HepG2 (cell line): ENCODE results near the gene TBL3. TPM values are rescaled to one million over a fixed set of nuclear protein-coding genes. Genes with fewer than 3 reads are reported as not detected.

Experiments
- CHD4 ChIP-seq: fragments of 200-600 bp; sonication (generic); IDR thresholded peaks from 2 replicates; pipeline ENCODE4 v1.7.0; 2017; ENCODE audit warnings: mild to moderate bottlenecking, low read length, borderline replicate concordance
- HCFC1 ChIP-seq: fragments of 150-350 bp; IDR thresholded peaks from 2 replicates; pipeline ENCODE4 v1.6.1; 2014; ENCODE audit warnings: low read depth, low read length
- KMT2A ChIP-seq: sonication (generic); formaldehyde crosslinking; IDR thresholded peaks from 2 replicates; pipeline ENCODE4 v1.4.0; 2020; ENCODE audit warnings: missing genetic modification reagents
- MED13 ChIP-seq: sonication (generic); formaldehyde crosslinking; IDR thresholded peaks from 2 replicates; pipeline ENCODE4 v1.5.0; 2020; ENCODE audit warnings: missing genetic modification reagents
- NFKB2 ChIP-seq: sonication (generic); formaldehyde crosslinking; IDR thresholded peaks from 2 replicates; pipeline ENCODE4 v1.4.0; 2020; ENCODE audit warnings: missing genetic modification reagents, borderline replicate concordance
- NR0B2 ChIP-seq: sonication (generic); formaldehyde crosslinking; IDR thresholded peaks from 2 replicates; pipeline ENCODE4 v1.4.0; 2020; ENCODE audit warnings: mild to moderate bottlenecking, missing genetic modification reagents
- NR2F6 ChIP-seq, 2 experiments: IDR thresholded peaks; 2 replicates each; pipeline ENCODE4 v1.6.1; 2016; ENCODE audit warnings: antibody characterized with exemption in 1 of 2, mild to moderate bottlenecking in 1 of 2
- SP5 ChIP-seq: IDR thresholded peaks from 2 replicates; pipeline ENCODE4 v1.6.1; 2016; ENCODE audit warnings: low read depth, borderline replicate concordance
- TBX2 ChIP-seq: sonication (generic); formaldehyde crosslinking; IDR thresholded peaks from 2 replicates; pipeline ENCODE4 v1.5.0; 2020; ENCODE audit warnings: missing genetic modification reagents, mild to moderate bottlenecking, borderline replicate concordance
- U2AF2 ChIP-seq: fragments of 200-400 bp; formaldehyde crosslinking; IDR thresholded peaks from 2 replicates; pipeline ENCODE4 v1.6.1; 2017; ENCODE audit warnings: low read depth, mild to moderate bottlenecking, low read length
- ZHX1 ChIP-seq: sonication (generic); formaldehyde crosslinking; IDR thresholded peaks from 2 replicates; pipeline ENCODE4 v1.8.1; 2022; ENCODE audit warnings: low read depth, mild to moderate bottlenecking, missing genetic modification reagents
- ZMYM4 ChIP-seq: sonication (generic); formaldehyde crosslinking; IDR thresholded peaks from 2 replicates; pipeline ENCODE4 v1.8.1; 2023; ENCODE audit warnings: mild to moderate bottlenecking, missing genetic modification reagents
- ZNF275 ChIP-seq: sonication (generic); formaldehyde crosslinking; IDR thresholded peaks from 2 replicates; pipeline ENCODE4 v1.8.0; 2022; ENCODE audit warnings: missing genetic modification reagents, mild to moderate bottlenecking, inconsistent platforms, borderline replicate concordance
- ZNF589 ChIP-seq: sonication (generic); formaldehyde crosslinking; conservative IDR thresholded peaks from 2 replicates; pipeline ENCODE4 v1.8.0; 2022; ENCODE audit warnings: mild to moderate bottlenecking, moderate library complexity, missing genetic modification reagents
- polyA plus RNA-seq, 8 experiments: library from polyadenylated mRNA; depleted of rRNA in 3 of 8; stranded (reverse) in 7 of 8; unstranded in 1 of 8; fragments of >200 nt; fragmentation: Illumina TruSeq in 4 of 8; extraction: Trizol in 4 of 8; gene quantifications; 2 replicates each; pipeline versions ENCODE4 v1.2.1 to v1.2.3, GENCODE V29; 2011 to 2016; ENCODE audit warnings: low read depth in 4 of 8, missing spikeins in 1 of 8, mixed read lengths in 1 of 8; ENCODE audit not compliant: insufficient read depth in 1 of 8
- total RNA-seq, 5 experiments: library from RNA; depleted of rRNA; stranded (reverse); fragments of >200 nt; fragmentation: Illumina TruSeq; extraction: Trizol; gene quantifications; 2 replicates each; pipeline ENCODE4 v1.2.3, GENCODE V29; 2016; ENCODE audit warnings: low read depth in 1 of 5
- TF ChIP-seq, protein P1 (sequence below): IDR thresholded peaks from 2 replicates; pipeline ENCODE4 v1.6.1; 2018; ENCODE audit warnings: missing genetic modification reagents
- TF ChIP-seq, protein P2 (sequence below): sonication (generic); formaldehyde crosslinking; IDR thresholded peaks from 2 replicates; pipeline ENCODE4 v1.8.1; 2023; ENCODE audit warnings: mild to moderate bottlenecking, missing genetic modification reagents
- TF ChIP-seq, protein P3 (sequence below): sonication (generic); formaldehyde crosslinking; IDR thresholded peaks from 2 replicates; pipeline ENCODE4 v1.9.0; 2021; ENCODE audit warnings: missing genetic modification reagents, borderline replicate concordance
- TF ChIP-seq, protein P4 (sequence below): sonication (generic); IDR thresholded peaks from 2 replicates; pipeline ENCODE4 v1.6.1; 2016; ENCODE audit warnings: low read depth, borderline replicate concordance

Gene TBL3
- total and polyA plus RNA-seq, 2 of the 13 experiments (the other 11 are each of a cell fraction or from before 2014, with no cell fraction given) = 16.8 to 38.0 TPM

- TF ChIP-seq HCFC1 = no peak
- TF ChIP-seq SP5 (CRISPR knock-in tag) = peak; percentile 91
- TF ChIP-seq, protein P1, sequence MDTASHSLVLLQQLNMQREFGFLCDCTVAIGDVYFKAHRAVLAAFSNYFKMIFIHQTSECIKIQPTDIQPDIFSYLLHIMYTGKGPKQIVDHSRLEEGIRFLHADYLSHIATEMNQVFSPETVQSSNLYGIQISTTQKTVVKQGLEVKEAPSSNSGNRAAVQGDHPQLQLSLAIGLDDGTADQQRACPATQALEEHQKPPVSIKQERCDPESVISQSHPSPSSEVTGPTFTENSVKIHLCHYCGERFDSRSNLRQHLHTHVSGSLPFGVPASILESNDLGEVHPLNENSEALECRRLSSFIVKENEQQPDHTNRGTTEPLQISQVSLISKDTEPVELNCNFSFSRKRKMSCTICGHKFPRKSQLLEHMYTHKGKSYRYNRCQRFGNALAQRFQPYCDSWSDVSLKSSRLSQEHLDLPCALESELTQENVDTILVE (CRISPR knock-in tag) = peak; percentile 63; the same call in 1 of the 2 replicates
- no peak for TF ChIP-seq ZNF589
- TF ChIP-seq NR0B2 (CRISPR knock-in tag) = 0 out of 2 replicates have a peak, but pooled peaks have one; percentile 25
- 0 out of 2 replicates have a peak, but pooled peaks have one; percentile 21 for TF ChIP-seq ZHX1
- TF ChIP-seq, protein P2, sequence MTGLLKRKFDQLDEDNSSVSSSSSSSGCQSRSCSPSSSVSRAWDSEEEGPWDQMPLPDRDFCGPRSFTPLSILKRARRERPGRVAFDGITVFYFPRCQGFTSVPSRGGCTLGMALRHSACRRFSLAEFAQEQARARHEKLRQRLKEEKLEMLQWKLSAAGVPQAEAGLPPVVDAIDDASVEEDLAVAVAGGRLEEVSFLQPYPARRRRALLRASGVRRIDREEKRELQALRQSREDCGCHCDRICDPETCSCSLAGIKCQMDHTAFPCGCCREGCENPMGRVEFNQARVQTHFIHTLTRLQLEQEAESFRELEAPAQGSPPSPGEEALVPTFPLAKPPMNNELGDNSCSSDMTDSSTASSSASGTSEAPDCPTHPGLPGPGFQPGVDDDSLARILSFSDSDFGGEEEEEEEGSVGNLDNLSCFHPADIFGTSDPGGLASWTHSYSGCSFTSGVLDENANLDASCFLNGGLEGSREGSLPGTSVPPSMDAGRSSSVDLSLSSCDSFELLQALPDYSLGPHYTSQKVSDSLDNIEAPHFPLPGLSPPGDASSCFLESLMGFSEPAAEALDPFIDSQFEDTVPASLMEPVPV (CRISPR knock-in tag) = no peak
- no peak for TF ChIP-seq CHD4
- TF ChIP-seq KMT2A (CRISPR knock-in tag) = 0 out of 2 replicates have a peak, but pooled peaks have one; percentile 24
- TF ChIP-seq, protein P3, sequence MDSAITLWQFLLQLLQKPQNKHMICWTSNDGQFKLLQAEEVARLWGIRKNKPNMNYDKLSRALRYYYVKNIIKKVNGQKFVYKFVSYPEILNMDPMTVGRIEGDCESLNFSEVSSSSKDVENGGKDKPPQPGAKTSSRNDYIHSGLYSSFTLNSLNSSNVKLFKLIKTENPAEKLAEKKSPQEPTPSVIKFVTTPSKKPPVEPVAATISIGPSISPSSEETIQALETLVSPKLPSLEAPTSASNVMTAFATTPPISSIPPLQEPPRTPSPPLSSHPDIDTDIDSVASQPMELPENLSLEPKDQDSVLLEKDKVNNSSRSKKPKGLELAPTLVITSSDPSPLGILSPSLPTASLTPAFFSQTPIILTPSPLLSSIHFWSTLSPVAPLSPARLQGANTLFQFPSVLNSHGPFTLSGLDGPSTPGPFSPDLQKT = no peak
- 0 out of 2 replicates have a peak, but pooled peaks have one; percentile 44 for TF ChIP-seq ZMYM4 (CRISPR knock-in tag)
- TF ChIP-seq TBX2 (CRISPR knock-in tag) = peak; percentile 46; the same call in 1 of the 2 replicates
- TF ChIP-seq ZNF275 (CRISPR knock-in tag) = no peak
- TF ChIP-seq NR2F6 (IDR thresholded peaks at IDR 0.05) = peak; percentile 26; the same call in 1 of the 2 replicates
- peak; percentile 67 for TF ChIP-seq NR2F6 (CRISPR knock-in tag; IDR thresholded peaks at IDR 0.05)
- TF ChIP-seq, protein P4, sequence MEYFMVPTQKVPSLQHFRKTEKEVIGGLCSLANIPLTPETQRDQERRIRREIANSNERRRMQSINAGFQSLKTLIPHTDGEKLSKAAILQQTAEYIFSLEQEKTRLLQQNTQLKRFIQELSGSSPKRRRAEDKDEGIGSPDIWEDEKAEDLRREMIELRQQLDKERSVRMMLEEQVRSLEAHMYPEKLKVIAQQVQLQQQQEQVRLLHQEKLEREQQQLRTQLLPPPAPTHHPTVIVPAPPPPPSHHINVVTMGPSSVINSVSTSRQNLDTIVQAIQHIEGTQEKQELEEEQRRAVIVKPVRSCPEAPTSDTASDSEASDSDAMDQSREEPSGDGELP = peak; percentile 91
- no peak for TF ChIP-seq MED13 (CRISPR knock-in tag)
- peak; percentile 55; the same call in 1 of the 2 replicates for TF ChIP-seq NFKB2 (CRISPR knock-in tag)
- TF ChIP-seq U2AF2 = no peak
Measured at GRCh38 chr16:2003827-2004641, 32.2 kb downstream of the TBL3 start (continued).
